H9 (cell line): ENCODE measurements around the gene MORC2. TPM values are rescaled to one million over a fixed set of nuclear protein-coding genes. Genes with fewer than 3 reads are reported as not detected.

ENCODE experiments used
- DNase-seq: peaks from one replicate; pipeline ENCODE4 v3.0.0-alpha.2; 2017
- H2AFZ ChIP-seq: one replicate; pipeline ENCODE4 v1.6.1; 2013; ENCODE audit warnings: mild to moderate bottlenecking, low read length, control low read depth, moderate library complexity
- H2AK5ac ChIP-seq: 2 replicates; pipeline ENCODE4 v1.6.1; 2013; ENCODE audit warnings: low read length, control low read depth, mixed read lengths; ENCODE audit not compliant: insufficient read length
- H2BK120ac ChIP-seq: one replicate; pipeline ENCODE4 v1.6.1; 2013; ENCODE audit warnings: low read depth, mild to moderate bottlenecking, low read length, control low read depth, inconsistent platforms; ENCODE audit not compliant: poor library complexity, severe bottlenecking
- H2BK12ac ChIP-seq: 2 replicates; pipeline ENCODE4 v1.6.1; 2013; ENCODE audit warnings: low read length, control low read depth, mixed read lengths, low read depth; ENCODE audit not compliant: insufficient read length
- H2BK15ac ChIP-seq: 2 replicates; pipeline ENCODE4 v1.6.1; 2013; ENCODE audit warnings: low read depth, low read length, control low read depth
- H2BK20ac ChIP-seq: one replicate; pipeline ENCODE4 v1.6.1; 2013; ENCODE audit warnings: low read depth, mild to moderate bottlenecking, low read length, control low read depth, inconsistent platforms; ENCODE audit not compliant: poor library complexity, severe bottlenecking
- H2BK5ac ChIP-seq: 2 replicates; pipeline ENCODE4 v1.6.1; 2013; ENCODE audit warnings: low read length, control low read depth, mixed read lengths; ENCODE audit not compliant: insufficient read length
- H3K14ac ChIP-seq: 2 replicates; pipeline ENCODE4 v1.6.1; 2013; ENCODE audit warnings: low read length, control low read depth; ENCODE audit not compliant: insufficient read depth
- H3K18ac ChIP-seq: 2 replicates; pipeline ENCODE4 v1.6.1; 2013; ENCODE audit warnings: low read depth, mild to moderate bottlenecking, mixed read lengths, low read length, control low read depth; ENCODE audit not compliant: insufficient read length
- H3K23ac ChIP-seq: 2 replicates; pipeline ENCODE4 v1.6.1; 2013; ENCODE audit warnings: low read length, control low read depth, mixed read lengths, low read depth; ENCODE audit not compliant: insufficient read length
- H3K23me2 ChIP-seq: 2 replicates; pipeline ENCODE4 v1.6.1; 2013; ENCODE audit warnings: low read depth, mild to moderate bottlenecking, mixed read lengths, low read length, control low read depth; ENCODE audit not compliant: insufficient read length, poor library complexity, severe bottlenecking
- H3K27ac ChIP-seq: 2 replicates; pipeline ENCODE4 v1.5.1; 2013; ENCODE audit warnings: low read length, control low read depth, mixed read lengths, low read depth; ENCODE audit not compliant: insufficient read length
- H3K27me3 ChIP-seq: 2 replicates; pipeline ENCODE4 v1.6.1; 2013; ENCODE audit warnings: low read length, control low read depth, inconsistent platforms; ENCODE audit not compliant: insufficient read depth
- H3K4ac ChIP-seq: 2 replicates; pipeline ENCODE4 v1.6.1; 2013; ENCODE audit warnings: low read depth, mild to moderate bottlenecking, control low read depth, inconsistent platforms, low read length, moderate library complexity
- H3K4me1 ChIP-seq: 2 replicates; pipeline ENCODE4 v1.6.1; 2013; ENCODE audit warnings: low read length, control low read depth, inconsistent platforms; ENCODE audit not compliant: insufficient read depth
- H3K4me2 ChIP-seq: 2 replicates; pipeline ENCODE4 v1.6.1; 2013; ENCODE audit warnings: low read length, control low read depth, mixed read lengths; ENCODE audit not compliant: insufficient read length, insufficient read depth
- H3K56ac ChIP-seq: 2 replicates; pipeline ENCODE4 v1.6.1; 2013; ENCODE audit warnings: low read depth, mild to moderate bottlenecking, mixed read lengths, low read length, control low read depth; ENCODE audit not compliant: insufficient read length
- H3K79me1 ChIP-seq: 2 replicates; pipeline ENCODE4 v1.6.1; 2013; ENCODE audit warnings: low read depth, mild to moderate bottlenecking, moderate library complexity, low read length, control low read depth, inconsistent platforms; ENCODE audit not compliant: insufficient read depth, poor library complexity, severe bottlenecking
- H3K79me2 ChIP-seq: 2 replicates; pipeline ENCODE4 v1.6.1; 2013; ENCODE audit warnings: low read length, control low read depth, inconsistent platforms; ENCODE audit not compliant: insufficient read depth
- H3K9ac ChIP-seq: 2 replicates; pipeline ENCODE4 v1.6.1; 2013; ENCODE audit warnings: low read length, control low read depth, mixed read lengths; ENCODE audit not compliant: insufficient read length; ENCODE audit errors: extremely low read depth
- H3K9me3 ChIP-seq: one replicate; pipeline ENCODE4 v1.6.1; 2013; ENCODE audit warnings: low read depth, low read length, inconsistent platforms; ENCODE audit not compliant: control insufficient read depth
- H3T11ph ChIP-seq: one replicate; pipeline ENCODE4 v1.6.1; 2013; ENCODE audit warnings: mild to moderate bottlenecking, low read length, control low read depth, inconsistent platforms
- H4K20me1 ChIP-seq: one replicate; pipeline ENCODE4 v1.6.1; 2013; ENCODE audit not compliant: control insufficient read depth, insufficient read length, insufficient read depth
- H4K5ac ChIP-seq: 2 replicates; pipeline ENCODE4 v1.6.1; 2013; ENCODE audit warnings: low read depth, mild to moderate bottlenecking, mixed read lengths, low read length, control low read depth; ENCODE audit not compliant: insufficient read length
- H4K8ac ChIP-seq: replicated peaks from 2 replicates; pipeline ENCODE4 v1.6.1; 2013; ENCODE audit warnings: low read length, control low read depth, mixed read lengths, low read depth; ENCODE audit not compliant: insufficient read length
- H4K91ac ChIP-seq: 2 replicates; pipeline ENCODE4 v1.6.1; 2013; ENCODE audit warnings: low read depth, mild to moderate bottlenecking, moderate library complexity, mixed read lengths, low read length, control low read depth; ENCODE audit not compliant: insufficient read length
- H3K27ac Mint-ChIP-seq, 3 experiments: 2 replicates in 2 of 3; 3 replicates in 1 of 3; pipeline ENCODE4 v1.8.0; 2020 to 2021; ENCODE audit warnings: mixed read lengths in 3 of 3, mild to moderate bottlenecking in 1 of 3, moderate library complexity in 1 of 3
- H3K27me3 Mint-ChIP-seq: 2 replicates; pipeline ENCODE4 v1.8.0; 2021; ENCODE audit warnings: low read depth, mild to moderate bottlenecking, moderate library complexity, mixed read lengths
- H3K36me3 Mint-ChIP-seq, 3 experiments: 2 replicates in 2 of 3; 3 replicates in 1 of 3; pipeline ENCODE4 v1.8.0; 2020 to 2021; ENCODE audit warnings: low read depth in 3 of 3, mixed read lengths in 3 of 3; ENCODE audit not compliant: insufficient read depth in 1 of 3
- H3K4me1 Mint-ChIP-seq, 2 experiments: 2 replicates each; pipeline ENCODE4 v1.8.0; 2020; ENCODE audit warnings: mixed read lengths in 2 of 2
- H3K4me3 Mint-ChIP-seq, 2 experiments: 2 replicates in 1 of 2; 3 replicates in 1 of 2; pipeline ENCODE4 v1.8.0; 2020 to 2021; ENCODE audit warnings: mild to moderate bottlenecking in 2 of 2, mixed read lengths in 2 of 2, moderate library complexity in 1 of 2
- H3K9me3 Mint-ChIP-seq, 2 experiments: 2 replicates in 1 of 2; 3 replicates in 1 of 2; pipeline ENCODE4 v1.8.0; 2020; ENCODE audit warnings: mild to moderate bottlenecking in 2 of 2, mixed read lengths in 2 of 2, moderate library complexity in 1 of 2
- WGBS: extraction: QIAGEN DNeasy Blood & Tissue Kit; methylation state at CpG from one replicate; pipeline ENCODE4 v1.1.7; 2013; ENCODE audit warnings: missing lambda C conversion rate, low lambda C conversion rate, mixed read lengths; ENCODE audit not compliant: insufficient read length; ENCODE audit errors: extremely low coverage; 5-methylcytosine and 5-hydroxymethylcytosine counted together
- total RNA-seq: library from RNA; stranded (reverse); gene quantifications from 2 replicates; pipeline ENCODE4 v1.2.1, GENCODE V29; 2021
- TF ChIP-seq, protein P1 (sequence below): fragments of 200-600 bp; sonication (generic); conservative IDR thresholded peaks from 3 replicates; pipeline ENCODE4 v1.8.0; 2021; ENCODE audit warnings: antibody characterized with exemption, mild to moderate bottlenecking

Gene MORC2
- total RNA-seq, 1 experiment from 2014 or later: 37.4 TPM

DNA sequence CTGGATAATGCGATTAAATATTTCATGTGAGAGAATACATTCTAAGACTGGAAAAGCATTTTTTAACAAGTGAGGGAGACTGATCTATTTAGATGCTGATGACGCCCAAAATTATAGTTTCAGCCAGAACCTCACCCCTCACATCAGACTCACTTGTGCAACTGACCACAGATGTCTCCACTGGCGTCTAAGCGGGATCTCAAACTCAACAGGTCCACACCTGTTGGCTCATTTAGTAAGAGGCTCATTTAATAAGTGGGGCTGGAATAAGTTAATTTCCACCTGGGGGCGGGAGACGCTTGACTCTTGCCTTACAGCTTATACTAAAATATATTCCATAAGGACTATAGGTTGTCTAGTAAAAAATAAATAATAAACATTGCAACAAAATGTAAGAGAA, 47.5 kb downstream of the MORC2 start:
- H3K27ac Mint-ChIP-seq: 0 out of 7 replicates have a peak overlapping the region, but pooled peaks of 1 of the 3 experiments have one; percentile 13
- no CpG with 5 or more reads among the region's 6 CpGs for WGBS

More for the DNA sequence above, 47.5 kb downstream of the MORC2 start:
- H3K9me3 ChIP-seq: no peaks in the 10 kb centered on the region
- H3K4ac ChIP-seq: no peak overlapping the region
- H4K5ac ChIP-seq: no peak overlapping the region
- no peaks in the 10 kb centered on the region for H4K20me1 ChIP-seq
- H4K8ac ChIP-seq: no peak overlapping the region
- no peaks in the 10 kb centered on the region for H3K4me1 ChIP-seq
- H2BK15ac ChIP-seq: no peak overlapping the region
- no peak overlapping the region for H3K23ac ChIP-seq
- H3K14ac ChIP-seq: no peak overlapping the region
- H3K23me2 ChIP-seq: no peaks in the 10 kb centered on the region
- H2BK12ac ChIP-seq: no peak overlapping the region
- H3K79me2 ChIP-seq: no peaks in the 10 kb centered on the region
- H3K27me3 Mint-ChIP-seq: no peaks in the 10 kb centered on the region; the same call in 1 of the 2 replicates
- no peak overlapping the region for H3K4me3 Mint-ChIP-seq
- no peak overlapping the region for H3K18ac ChIP-seq
- H2AK5ac ChIP-seq: no peak overlapping the region
- no peak overlapping the region for H3K4me2 ChIP-seq
- H3K9ac ChIP-seq: no peak overlapping the region
- H3K36me3 Mint-ChIP-seq: peaks cover 20 to 29% (median 26%) of the 10 kb centered on the region in 3 experiments
- no peak overlapping the region for H2AFZ ChIP-seq
- no peak overlapping the region for H2BK120ac ChIP-seq
- no peak overlapping the region for H3K56ac ChIP-seq
- H3T11ph ChIP-seq: no peak overlapping the region
- no peak overlapping the region for H3K27ac ChIP-seq
- no peak overlapping the region for H4K91ac ChIP-seq
- H3K27me3 ChIP-seq: no peaks in the 10 kb centered on the region
- H3K9me3 Mint-ChIP-seq: peaks cover 0 to 2% of the 10 kb centered on the region in 2 experiments; a peak in 3 of 5 replicates
- H3K79me1 ChIP-seq: no peaks in the 10 kb centered on the region
- no peak overlapping the region for H2BK5ac ChIP-seq
- TF ChIP-seq, protein P1, sequence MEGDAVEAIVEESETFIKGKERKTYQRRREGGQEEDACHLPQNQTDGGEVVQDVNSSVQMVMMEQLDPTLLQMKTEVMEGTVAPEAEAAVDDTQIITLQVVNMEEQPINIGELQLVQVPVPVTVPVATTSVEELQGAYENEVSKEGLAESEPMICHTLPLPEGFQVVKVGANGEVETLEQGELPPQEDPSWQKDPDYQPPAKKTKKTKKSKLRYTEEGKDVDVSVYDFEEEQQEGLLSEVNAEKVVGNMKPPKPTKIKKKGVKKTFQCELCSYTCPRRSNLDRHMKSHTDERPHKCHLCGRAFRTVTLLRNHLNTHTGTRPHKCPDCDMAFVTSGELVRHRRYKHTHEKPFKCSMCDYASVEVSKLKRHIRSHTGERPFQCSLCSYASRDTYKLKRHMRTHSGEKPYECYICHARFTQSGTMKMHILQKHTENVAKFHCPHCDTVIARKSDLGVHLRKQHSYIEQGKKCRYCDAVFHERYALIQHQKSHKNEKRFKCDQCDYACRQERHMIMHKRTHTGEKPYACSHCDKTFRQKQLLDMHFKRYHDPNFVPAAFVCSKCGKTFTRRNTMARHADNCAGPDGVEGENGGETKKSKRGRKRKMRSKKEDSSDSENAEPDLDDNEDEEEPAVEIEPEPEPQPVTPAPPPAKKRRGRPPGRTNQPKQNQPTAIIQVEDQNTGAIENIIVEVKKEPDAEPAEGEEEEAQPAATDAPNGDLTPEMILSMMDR: no peak
- H2BK20ac ChIP-seq: no peak overlapping the region
- peaks cover 0 to 2% of the 10 kb centered on the region in 2 experiments; a peak in 1 of 4 replicates for H3K4me1 Mint-ChIP-seq
- DNase-seq: no peak
